NCI-H187 (cell line): ENCODE measurements around the gene SHC1.

ENCODE experiments used
- DNase-seq, 2 experiments: peaks; one replicate each; lab custom pipeline; 2025; lab: John Stamatoyannopoulos, UW

The SHC1 gene

DNA sequence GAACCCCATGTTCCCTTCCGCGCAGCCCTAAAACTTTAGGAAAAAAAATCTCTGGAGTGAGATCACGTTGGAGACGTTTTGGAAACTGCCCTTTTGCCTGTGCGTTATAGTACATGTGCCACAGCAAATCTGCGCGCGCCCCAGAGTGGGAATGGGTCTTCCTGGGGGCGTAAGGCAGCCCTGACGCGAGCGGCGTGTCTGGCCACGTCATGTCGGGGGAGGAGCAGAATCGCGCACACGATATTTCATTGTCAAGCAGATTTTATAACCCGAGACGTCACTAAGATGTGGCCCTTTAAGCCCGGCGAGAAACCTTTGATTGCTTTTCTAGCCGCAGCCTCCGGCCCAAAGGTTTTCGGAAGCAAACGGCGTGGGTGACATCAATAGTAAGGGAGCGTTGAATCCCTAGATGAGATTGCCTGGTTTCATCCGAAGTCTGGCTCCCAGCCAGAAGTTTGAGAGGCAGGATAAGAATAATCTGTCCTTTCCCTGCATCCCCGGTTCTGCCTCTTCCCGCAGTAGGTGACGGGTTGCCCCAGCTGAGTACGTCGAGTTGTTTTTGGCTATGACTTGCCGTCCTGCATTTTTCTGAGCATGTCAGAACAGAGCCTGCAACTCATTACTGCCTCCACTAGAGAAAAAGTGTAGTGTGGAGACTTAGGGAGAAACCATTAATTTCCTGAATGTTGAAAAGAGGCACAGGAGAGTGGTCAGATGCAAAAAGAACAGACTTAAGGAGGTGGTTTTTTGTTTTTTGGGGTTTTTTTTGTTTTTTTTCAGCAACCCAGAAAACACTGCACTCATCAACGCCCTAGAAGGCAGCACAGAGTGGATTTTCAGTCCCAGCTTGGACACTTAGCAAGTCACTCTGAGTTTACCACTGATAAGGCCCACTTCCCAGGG is 33.2 kb downstream of the SHC1 start:
- DNase-seq, result peak in 1 of 2 experiments; percentile 94

DNA sequence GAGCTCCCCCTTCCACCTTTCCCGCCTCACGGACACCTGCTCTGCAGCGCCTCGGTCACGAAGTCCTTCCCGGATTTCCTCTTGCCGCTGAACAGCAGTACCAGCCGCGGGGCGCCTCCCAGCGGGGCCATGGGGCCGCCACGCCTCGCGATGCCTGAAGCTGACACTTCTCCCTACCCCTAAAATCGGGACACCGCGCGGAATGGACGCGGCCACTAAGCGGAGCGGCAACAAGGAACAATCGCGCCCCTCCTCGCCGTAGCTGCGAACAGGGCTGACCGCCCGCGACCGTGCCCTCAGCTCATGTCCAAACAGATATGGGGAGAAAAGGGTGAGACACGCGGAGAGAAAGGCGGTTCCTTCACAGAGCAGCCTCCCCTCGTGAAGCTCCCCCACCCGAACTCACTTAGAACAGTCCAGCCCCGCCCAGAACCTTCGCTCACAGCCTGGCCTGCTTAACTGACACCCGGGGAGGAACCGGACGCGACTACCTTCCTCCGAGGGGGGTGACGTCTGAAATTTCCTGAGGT is 33.9 kb downstream of the SHC1 start, which contains the start of gene PMVK:
Gene PMVK (minus strand): TSS at position 165 of the 530 bp plus-strand sequence. CDS start 34 bp downstream, at position 131.
- DNase-seq, result peak; percentile 97 to 99

DNA sequence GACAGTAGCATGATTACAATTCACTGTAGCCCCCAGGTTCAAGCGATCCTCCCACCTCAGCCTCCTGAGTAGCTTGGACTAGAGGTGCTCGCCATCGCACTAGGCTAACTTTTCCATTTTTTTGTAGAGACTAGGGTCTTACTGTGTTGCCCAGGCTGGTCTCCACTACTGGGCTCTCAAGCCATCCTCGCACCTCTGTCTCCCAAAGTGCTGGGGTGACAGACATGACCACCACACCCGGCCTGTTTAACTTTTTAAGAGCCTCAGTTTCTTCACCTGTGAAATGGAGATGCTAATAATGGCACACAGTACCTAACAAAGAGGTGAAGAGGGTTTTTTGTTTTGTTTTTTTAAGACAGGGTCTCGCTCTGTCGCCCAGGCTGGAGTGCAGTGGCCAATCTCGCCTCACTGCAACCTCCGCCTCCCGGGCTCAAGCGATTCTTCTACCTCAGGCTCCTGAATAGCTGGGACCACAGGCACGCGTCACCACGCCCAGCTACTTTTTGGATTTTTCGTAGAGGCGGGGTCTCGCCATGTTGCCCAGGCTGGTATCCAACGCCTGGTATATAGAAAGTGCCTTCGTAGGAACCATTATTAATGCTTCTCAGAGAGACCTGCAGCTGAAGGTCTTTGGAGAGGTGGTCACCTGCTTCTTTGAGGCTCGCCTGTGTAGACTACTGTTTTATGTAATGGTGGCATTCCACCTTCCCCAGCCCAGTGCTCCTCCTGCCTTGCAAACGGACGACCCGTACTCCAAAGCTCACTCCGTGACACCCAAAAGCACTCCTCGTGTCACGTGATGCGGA is 34.6 kb downstream of the SHC1 start:
- DNase-seq, result no peak

DNA sequence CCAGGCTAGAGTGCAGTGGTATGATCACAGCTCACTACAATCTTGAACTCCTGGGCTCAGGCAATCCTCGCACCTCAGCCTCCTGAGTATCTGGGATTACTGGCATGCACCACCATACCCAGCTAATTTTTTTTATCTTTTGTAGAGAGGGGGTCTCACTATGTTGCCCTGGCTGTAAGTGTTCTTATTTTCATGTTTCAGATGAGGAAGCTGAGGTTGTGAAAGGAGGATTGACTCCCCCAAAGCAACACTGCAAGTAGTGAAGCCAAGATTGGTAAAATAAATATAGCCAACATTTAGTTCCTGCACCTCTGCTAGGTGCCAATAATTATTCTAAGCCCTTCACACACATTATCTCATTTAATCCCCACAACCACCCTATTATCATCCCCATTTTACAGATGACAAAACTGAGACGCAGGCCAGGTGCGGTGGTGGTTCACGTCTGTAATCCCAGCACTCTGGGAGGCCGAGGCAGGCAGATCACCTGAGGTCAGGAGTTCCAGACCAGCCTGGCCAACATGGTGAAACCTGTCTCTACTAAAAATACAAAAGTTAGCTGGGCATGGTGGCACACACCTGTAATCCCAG is 36.1 kb downstream of the SHC1 start:
- DNase-seq, result no peak

DNA sequence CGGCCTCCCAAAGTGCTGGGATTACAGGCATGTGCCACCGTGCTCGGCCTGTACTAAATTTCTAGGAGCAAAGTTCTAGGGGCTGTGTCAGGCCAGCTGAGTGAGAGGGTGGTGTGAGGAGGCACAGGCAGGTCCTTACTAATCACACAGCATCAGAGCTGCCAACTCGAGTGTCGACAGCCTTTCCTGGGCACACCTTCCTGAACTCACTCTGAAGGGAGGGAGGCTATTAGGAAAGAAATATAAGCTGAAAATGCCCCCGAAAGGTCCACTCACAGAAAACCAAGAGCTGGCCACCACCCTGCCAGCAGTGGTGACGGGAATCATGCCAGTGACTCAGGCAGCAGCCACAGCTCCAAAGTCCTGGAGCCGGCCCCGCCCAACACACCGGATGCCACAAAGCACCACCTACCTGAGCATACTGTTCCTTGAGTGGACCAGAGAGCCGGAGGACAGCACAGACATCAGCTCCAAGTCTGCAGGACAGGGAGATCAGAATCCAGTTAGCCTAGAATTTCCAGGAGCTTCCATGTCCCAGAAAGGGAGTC is 38.5 kb downstream of the SHC1 start:
- DNase-seq, result no peak

DNA sequence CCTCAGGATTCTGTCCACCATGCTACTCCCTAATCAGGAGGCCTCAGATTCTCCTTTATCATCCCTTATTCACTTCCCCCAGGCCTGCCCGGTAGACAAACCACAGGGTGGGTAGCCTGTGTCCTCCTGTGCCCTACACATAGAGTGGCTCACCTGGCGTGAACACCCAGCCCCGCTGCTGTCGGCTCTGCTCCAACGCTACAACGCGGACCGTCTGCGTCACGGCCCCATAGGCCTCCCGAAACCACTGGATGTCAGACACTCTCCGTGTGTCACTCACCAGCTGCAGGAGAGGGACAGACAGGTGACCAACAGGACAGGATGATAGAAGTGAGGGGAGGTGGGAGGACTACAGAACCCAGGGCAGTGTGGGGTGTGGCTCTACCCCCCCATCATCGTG is 44.3 kb downstream of the SHC1 start:
- no peak for DNase-seq

DNA sequence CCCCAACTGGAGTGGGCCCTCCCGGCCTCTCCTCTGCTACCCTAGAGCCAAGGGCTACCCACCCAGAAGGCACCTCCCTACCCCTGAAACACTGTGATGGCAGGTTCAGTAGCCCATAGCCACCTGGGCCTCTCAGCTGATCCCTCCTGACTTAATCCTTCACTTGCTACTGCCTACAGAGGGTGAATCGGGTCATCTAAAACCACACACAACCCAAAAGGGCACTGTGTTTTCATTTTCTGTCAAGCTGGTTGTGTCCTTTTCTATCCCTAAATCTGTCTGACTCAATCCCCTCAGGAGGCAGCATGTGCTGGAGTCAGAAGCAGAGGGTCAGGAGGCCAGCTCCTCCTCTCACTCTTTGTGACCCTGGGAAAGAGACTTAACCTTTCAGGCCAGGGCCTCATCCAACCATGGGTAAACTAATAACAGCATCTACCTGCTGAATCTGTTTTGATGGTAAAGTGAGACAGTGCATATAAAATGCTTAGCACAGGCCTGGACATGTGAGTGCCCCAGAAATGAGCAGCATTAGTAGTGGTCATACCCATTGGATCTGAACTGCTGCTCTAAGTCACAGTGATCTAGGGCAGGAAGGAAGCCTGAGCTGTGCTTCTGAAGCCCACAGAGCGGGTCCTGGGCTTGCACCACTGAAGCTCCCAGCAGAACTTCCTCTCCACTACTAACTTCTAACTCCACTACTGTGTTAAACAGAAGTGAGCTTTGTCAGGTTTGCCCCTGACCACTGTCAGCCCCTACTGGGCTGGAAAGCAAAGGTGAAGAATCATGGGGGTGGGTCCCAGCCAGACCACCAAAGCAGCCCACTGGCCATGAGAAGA is 45.0 kb downstream of the SHC1 start:
- no peak for DNase-seq

DNA sequence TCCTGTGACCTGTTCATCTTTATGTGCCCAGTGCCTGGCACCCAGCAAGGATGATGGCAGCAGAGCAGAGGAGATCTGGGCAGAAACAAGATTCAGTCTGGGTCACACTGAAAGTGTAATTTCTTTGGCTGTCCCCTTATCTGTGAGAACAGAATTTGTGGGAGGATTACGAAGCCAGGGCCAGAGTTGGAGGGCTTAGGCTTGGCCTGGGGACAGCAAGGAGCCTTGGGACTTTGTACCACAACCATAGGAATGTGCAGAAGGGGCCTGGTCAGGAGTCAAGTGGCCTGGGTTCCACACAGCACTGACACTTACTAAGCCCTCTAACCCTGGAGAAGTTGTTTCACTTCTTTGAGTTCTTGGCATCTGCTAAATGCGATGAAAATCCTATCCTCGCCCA is 46.9 kb downstream of the SHC1 start:
- DNase-seq, result no peak

DNA sequence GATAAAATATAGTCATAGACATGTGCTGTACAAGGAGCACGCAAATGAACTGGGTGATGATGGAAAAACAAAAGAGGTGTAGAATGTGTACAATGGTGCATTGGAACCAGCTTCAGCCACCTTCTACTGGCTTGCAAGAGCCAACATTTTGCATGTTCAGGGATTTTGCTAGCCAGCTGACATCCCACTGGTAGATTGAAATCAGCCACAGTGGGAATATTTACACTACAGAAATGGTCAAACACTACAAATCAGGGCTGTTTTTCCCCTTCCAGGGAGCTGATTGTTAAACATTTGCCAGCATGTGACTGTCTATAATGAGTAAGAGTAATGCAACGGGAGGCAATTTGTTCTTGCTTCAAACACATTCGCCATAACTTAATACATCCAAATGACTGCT is 57.3 kb downstream of the SHC1 start:
- DNase-seq, result no peak

DNA sequence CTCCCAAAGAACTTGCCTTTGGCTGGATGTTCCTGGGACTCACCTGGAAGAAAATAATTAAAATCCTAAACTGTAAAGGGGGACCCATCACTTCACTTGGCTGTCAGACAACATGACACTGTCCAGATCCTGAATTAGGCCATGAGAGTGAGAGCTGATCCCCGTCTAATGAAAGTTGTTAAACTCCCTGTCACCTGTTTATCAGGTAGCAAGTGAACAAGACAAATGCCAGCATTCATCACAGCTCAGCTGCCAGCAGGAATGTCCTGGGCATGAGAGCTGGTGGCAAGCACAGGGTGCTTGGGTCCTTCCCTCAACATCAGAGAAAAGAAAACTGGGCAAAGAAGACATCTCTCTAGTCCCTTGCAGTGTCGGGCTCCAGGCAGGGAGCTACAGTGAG is 57.8 kb downstream of the SHC1 start:
- no peak for DNase-seq
